HPDE6-E6E7 (cell line): ENCODE results near the gene SYNJ2.

ENCODE experiments used
- DNase-seq: peaks from one replicate; pipeline ENCODE4 v3.0.0; 2011; ENCODE audit warnings: missing footprints; ENCODE audit errors: extremely low spot score

Gene SYNJ2

GRCh38 chr6:158010591-158011477 lies 29.2 kb downstream of the SYNJ2 start:
- no peak for DNase-seq

DNA sequence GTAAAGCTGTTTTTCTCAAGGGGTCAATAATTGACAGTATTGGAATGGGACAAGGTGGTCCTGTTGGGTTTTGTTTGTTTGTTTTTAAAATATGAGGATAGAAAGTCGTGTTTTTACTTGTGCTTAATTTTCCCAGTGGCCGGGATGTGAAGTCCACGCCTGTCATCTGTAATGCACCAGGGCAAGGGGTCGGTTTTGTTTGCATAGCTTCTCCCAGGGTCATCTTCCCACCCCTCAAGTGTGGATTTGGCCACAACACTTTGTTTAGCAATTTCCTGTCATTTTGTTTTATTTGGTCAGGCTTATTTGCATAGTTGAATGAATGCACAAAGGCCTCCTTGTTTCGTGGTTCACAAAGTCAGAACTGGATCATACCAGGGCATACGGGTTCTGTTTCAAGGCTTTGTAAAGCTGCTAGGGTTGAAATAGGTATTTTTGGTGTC lies 29.8 kb downstream of the SYNJ2 start:
- no peak for DNase-seq

DNA sequence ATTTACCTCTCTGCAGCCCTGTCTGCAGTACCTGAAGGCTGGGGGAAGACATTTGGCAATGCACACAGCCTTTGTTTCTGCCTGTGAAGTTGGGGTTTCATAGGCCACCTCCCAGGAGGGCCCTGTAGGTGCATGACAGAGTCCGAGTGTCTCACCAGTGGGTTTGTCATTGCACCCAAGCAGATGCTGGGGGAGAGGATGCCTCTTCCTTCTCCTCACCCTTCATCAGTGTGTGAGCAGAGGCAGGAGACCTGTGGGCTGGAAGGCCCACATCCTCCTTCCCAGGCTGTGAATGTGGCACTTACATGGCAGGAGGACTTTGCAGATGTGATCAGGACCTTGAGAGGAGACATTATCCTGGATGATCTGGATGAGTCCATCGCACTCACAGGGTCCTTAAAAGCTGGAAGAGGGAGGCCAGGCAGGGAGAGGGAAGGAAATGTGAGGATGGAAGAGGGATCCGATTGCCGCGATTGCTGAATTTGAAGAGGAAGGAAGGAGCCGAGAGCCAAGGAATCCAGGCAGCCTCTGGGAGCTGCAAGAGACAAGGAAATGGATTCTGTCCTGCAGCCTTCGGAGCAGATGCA lies 30.4 kb downstream of the SYNJ2 start:
- DNase-seq: no peak

DNA sequence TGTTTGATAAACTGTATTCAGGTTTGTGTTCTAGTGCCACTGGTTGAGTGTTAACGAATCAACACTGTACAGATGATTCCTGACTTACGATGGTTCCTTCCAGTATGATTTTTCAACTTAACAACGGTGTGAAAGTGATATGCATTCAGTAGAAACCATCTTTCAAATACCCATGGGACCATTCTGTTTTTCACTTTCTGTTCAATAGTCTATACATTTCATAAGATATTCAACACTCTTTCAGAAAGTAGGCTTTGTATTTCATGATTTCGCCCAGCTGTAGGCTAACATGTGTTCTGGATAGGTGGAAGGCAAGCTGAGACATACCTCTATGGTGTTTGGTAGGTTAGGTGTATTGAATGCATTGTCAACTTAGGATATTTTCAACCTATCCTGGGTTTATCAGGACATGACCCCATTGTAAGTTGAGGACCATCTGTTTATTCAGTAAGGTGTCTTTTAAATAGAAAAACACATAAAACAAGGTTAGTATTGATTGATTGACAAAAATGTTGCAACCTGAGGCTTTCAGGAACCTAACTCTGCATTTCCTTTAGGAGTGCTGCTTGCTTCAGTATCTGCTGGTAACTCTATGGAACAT lies 32.3 kb downstream of the SYNJ2 start:
- no peak for DNase-seq

DNA sequence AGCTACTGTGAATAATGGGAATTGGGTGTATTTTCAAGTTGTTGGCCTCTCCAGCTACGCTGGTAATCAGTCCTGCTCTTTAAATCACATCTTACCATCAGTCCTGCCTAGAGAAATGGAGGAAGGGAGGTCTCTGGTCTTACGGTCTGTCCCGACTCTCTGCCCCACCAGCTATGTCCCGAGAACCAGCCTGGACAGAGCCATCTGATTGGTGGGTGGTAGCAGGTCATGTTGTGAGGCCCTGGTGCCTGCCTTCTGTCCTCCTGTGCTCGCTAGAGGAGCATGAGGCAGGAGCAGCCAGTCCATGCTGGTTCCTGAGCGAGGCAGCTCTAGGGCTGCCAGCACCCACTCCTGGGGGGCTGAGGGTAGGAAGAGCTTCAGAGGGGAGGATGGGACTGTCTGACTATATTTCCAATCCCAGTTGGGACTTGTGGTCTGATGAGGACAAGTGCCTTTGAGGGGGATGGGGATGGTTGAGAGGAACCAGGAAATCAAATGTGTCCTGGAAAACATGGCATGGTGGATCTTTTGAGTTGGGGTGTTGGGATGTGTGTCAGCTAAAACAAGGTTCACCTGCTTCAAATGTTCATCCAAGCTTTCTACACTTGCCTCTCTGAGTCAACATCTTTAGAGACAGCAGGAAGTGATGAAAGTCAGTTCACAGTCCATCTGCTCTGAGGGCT lies 33.0 kb downstream of the SYNJ2 start:
- DNase-seq: no peak

GRCh38 chr6:158015188-158015506 lies 33.5 kb downstream of the SYNJ2 start:
- no peak for DNase-seq

- DNase-seq: no peak
Measured at GRCh38 chr6:158016571-158017383, 35.1 kb downstream of the SYNJ2 start.

GRCh38 chr6:158017621-158018040 lies 36.0 kb downstream of the SYNJ2 start:
- no peak for DNase-seq

GRCh38 chr6:158018041-158018771 lies 36.5 kb downstream of the SYNJ2 start:
- DNase-seq: no peak

DNA sequence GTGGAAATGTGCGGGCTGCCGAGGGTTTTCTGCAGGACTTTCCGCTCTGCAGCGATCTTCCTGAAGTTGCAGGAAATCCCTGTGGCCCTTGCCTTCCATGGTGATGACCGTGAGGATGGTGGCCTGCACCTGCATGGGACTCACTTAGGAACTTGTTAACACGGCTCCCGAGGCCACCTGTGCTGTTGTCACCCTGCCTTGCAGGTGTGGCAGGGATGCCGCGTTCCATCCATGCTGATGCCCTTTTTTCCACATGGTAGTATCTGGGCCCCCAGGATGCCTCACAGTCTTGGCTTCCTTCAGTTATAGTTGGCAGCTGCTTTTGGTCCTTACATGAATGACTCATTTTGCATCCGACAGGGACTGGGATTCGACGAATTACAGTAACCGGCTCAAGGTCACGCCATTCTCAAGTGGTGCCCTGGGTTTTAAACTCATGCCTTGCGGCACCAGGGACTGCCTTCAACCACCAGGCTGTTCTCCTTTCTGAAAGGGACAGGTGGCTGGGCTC lies 37.2 kb downstream of the SYNJ2 start:
- DNase-seq: no peak

- DNase-seq: no peak
Measured at GRCh38 chr6:158019416-158019815, 37.8 kb downstream of the SYNJ2 start.

- no peak for DNase-seq
Measured at GRCh38 chr6:158020272-158020711, 38.6 kb downstream of the SYNJ2 start.

DNA sequence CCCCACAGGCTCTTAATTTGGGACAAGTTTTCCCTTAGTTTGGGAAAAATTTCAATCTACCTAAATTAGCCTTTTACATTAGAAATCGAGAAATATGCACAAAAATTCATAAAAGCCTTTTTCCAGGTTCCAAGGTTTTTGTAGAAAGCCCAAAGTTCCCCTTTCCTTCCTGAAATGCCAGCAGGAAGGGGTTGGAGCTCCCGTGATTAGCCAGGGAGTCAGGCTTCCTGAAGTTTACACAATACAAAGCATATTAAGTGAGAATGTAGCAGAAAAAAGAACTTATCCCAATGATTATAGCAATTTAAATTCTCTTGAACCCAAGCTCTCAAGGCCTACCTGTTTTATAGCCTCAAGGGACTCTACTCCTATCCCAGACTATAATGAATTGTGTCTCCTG lies 39.1 kb downstream of the SYNJ2 start:
- DNase-seq: no peak

DNA sequence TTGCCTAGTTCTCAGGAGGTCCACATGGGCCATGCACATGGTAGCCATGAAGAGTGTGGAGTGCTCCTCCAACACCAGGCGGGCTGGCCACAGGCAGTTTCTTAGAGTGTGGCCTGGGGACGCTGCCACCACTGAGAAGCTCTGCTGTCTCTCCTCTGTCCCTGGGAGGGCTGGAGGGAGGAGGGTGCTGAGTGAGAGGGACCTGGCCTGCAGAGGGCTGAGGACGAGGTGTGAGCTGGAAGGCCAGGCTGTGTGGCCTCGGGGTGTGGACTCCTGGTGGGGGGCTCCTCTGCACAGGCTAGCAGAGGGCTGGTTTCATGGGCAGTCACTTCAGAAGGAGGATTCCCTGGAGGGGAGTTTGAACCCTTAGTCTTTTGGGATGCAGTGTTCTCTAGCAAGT lies 39.7 kb downstream of the SYNJ2 start:
- no peak for DNase-seq

GRCh38 chr6:158021814-158022748 lies 40.4 kb downstream of the SYNJ2 start:
- no peak for DNase-seq

- DNase-seq: no peak
Measured at GRCh38 chr6:158022749-158023596, 41.3 kb downstream of the SYNJ2 start.

GRCh38 chr6:158023597-158023939 lies 41.9 kb downstream of the SYNJ2 start:
- no peak for DNase-seq

DNA sequence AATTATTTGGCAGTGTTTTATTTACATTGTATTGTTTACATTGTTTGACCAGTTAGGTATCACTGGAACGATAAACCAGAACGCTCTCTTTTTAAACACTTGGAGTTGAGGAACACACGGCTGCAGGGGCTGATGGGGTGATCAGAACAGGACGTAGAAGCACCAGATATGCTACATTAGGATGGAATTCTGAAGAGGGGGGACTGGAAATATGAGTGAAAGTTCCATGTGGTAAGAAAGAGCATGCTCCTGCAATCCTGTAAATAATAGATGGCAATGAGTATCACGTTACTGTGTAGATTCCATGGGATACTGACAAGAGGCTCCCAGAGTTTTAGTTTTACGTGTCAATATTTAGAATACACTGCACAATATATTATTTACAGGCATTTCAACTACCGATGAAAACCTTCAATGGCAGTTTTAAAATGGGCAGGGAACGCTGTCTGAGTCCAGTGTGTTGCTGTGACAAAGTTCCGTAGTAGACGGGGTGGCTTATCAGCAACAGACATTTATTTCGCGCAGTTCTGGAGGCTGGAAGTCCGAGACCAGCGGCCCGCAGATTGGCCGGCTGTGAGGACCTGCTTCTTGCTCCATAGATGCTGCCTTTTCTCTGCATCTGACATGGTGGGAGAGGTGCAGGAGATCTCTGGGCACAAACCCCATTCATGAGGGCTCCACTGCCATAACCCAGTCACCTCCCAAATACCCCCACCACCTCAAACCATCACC lies 43.1 kb downstream of the SYNJ2 start:
- DNase-seq: no peak
